CD4-positive, alpha-beta T cell treated with Interleukin-17A for 1 hour (primary cell): ENCODE data around the gene DPP4.
A peak's percentile ranks its signal among the peaks of the same experiment; 100 is the strongest.
"Not testable (repeated sequence)": the region's sequence is repeated elsewhere in the genome, so short reads cannot be mapped to it uniquely, and the experiment has no call there.

Source experiments
- DNase-seq: peaks from one replicate; pipeline ENCODE4 v3.0.0-alpha.2; 2020

Gene DPP4

DNA sequence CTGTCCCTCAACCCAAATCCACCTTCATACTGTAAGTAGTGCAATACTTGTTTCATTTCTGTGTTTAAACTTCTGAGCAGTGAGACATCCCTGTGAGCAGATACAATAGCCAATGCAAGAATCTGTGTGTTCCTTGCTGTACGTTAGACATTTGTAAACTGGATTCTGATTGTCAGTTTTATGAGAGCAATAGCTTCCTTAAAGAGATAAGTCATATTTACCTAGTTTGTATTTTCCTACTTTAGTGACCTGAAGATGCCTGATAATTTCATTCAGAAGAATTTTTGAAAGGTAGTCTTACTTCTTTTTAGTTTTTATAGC lies 90.7 kb downstream of the DPP4 start:
- no peak for DNase-seq

DNA sequence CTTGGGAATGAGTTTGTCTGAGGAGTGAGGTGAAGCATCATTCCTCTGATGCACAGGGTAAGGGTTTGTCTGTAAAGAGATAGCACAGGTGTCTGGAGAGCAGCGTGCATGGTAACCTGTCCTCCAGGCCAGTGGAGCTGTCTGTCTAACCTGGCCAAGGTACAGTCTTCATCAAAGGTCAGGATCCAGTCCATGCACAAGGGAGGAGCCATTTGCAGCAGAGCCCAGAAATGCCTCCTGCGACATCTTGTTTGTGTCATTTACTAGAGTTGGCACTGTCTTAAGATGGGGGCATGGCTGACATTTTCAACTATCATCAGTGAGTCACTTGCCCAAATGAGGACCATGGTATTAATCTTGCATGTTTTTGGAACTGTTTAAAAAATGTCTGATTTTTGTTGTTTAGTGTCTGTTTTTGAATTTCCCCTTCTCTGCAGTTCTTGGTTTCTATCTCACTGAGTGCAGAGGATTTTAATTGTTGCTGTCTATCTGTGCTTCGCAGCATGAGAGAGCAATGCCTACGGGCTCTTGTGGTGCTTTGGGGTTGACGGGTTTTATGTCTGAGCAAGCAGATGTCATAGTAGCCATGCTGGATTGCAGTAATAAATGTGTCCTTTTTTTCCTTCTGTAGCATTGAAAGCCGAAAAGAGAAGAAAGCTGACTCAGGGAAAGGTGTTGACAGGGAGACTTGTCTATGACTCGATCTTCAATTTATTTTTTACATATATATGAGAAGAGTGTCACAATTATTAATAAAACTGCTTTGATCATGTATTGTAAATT lies 91.3 kb downstream of the DPP4 start:
- no peak for DNase-seq

DNA sequence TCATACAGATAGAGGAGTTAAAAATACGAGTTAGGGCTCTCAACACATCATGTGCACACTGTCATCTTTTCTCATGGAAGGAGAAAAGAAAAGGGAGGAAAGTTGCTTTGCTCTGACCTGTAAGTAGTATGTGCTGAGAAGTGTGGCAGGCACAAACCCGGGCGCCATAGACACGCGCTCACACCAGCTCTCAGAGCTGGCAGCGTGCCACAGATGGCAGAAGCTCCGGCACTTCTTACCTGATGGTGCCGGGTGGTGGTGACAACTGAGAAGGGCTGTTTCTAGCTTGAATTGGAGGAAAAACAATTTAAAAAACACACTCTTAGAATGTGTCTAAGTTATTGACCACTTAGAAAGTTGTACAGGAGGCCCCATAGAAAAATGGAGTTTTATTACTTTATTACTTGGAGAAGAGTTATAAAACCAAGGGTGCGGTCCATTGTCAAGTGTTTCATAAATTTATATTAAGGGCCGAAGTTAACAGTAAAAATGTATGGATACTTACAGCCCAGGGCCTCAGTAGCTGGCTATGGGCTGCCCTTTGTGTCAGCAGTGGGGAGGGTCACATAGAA lies 92.2 kb downstream of the DPP4 start:
- DNase-seq: no peak

DNA sequence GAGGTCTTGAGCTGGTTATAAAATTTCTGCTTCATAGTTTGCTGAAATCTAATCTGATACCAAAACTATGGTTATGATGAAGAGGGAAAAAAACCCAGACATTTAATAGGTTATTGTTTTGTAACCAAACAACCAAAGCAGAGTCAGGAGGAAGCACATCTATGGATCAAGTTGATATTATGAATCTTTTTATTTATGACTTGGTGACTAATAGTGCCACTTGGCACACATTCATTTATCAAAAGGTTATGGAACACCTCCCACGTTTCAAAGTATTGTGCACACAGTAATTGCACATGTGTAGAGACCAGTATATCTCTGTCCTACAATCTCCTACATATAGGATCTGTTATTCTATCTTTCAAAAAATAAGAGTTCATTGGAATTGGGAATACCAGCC lies 93.0 kb downstream of the DPP4 start:
- no peak for DNase-seq

DNA sequence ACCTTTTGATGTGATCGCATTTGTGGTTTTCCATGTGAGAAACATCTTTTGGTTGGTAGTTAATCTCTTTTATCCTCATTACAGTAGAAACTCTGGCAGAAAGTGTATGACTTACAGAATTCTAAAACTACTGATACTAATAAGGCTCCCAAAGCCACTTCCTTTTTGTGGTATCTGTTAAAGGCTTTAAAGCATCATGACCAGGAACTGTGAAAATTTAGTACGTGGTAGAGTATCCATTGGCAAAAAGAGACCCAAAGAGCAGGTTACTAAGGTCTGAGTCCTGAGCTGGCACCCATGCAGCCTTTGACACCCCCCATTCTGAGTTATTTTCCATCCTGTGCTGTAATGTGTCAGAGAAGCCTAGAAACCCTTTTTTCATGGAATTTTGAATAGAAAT lies 94.5 kb downstream of the DPP4 start:
- no peak for DNase-seq

DNA sequence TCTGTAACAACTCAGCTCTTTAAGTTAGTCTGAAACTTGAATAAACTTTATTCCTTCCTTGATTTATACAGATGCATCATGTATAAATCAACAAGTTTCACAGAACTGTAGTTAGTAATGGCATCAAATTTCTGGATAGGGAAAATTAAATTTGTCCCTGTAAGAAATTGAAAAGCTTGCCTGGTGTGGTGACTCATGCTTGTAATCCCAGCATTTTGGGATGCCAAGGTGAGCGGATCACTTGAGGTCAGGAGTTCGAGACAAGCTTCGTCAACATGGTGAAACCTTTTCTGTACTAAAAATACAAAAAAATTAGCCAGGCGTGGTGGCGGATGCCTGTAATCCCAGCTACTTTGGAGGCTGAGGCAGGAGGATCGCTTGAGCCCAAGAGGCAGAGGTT lies 96.1 kb downstream of the DPP4 start:
- not testable (repeated sequence) for DNase-seq

DNA sequence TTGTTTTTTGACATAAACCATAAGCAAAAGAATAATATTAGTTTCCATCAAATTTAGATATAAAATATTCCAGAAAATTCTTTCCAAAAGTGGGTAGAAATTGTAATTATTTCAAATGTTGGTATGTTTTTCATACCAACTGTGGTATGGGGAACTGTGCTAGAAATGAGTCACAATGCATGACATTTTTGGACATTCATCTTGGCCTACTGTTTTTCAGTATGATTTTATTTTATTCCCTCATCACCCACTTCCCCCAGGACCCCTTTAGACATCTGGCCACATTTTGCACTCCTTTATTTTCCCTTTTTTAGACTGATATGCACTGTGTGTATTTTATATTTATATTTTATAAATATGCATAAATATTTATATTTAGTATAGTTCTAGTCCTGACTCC lies 97.1 kb downstream of the DPP4 start:
- DNase-seq: no peak

DNA sequence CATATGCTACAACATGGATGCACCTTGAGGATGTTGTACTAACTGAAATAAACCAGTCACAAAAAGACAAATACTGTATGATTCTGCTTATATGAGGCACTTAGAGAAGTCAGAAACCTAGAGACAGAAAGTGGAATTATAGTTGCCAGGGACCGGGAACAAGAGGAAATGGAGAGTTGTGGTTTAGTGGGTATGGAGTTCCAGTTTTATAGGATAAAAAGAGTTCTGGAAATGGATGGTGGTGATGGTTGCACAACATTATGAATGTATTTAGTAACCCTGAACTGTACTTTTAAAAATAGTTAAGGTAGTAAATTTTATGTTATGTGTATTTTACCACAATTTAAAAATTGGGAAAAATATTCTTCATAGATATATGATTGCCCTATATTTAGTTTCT lies 97.7 kb downstream of the DPP4 start:
- no peak for DNase-seq

DNA sequence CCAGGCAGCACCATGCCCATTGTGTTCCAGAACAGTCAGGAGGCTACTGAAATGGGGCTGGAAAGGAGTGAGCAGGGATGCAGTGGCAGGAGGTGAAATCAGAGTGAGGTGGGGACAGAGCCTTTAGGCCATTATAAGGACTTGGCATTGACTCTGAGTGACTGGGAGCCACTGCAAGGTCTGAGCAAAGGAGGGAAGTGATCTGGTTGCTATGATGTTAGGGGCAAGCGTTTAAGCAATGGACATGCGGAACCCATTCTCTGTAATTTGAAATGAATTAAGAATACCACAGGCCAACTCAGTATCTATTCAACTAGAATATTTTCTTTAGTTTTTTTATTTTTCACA lies 98.2 kb downstream of the DPP4 start:
- no peak for DNase-seq

DNA sequence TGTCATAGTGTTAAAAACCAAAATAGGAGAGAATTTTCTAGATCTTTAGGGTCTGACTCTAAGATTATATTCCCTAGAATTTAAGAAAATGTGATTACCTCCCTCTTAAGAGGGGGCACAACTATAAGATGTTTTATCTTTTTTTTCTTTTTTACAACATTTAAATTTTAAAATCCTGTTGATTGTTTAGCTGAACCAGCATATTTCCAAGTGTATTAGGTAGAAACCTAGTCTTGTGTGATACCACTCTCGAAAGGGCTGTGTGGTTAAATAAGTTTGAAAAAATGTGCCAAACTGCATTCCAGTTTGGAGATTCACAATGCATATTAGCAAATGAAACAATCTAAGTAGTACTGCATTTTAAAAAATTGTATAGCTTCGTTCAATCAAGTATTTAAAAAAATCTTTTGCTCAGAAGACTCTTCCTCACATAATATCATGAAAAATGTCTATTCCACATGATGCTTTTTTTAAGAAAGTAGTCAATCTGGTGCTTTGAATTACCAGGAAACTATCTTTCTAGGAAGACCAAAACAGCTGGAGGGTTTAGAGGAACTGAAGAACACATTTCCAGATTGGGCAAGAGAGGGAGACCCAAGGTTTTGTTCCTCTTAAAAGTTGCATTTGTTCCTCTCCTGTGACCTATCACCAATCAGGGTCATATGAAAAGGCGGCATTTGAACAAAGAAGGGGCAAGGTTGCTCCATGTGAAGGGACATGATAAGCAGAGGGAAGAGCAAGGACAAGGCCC lies 98.8 kb downstream of the DPP4 start:
- DNase-seq: no peak

DNA sequence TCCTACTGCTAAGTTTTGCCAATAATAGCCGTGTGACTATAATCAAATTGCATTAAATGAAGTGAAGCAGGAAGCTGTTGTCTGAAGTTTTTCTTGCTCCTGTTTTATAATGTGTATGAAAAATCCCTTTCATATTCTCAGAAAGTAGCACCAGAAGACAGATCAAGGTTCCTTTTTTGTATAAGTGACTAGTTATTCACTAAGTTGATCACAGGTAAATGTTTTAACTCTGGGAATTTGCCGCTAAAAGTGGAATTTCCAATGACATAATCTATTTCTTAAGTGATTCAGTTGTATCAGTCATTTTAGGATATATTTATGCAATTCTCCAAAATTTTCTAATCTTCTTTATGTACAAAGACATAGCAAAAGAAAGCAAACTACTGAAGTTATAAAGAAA lies 99.6 kb downstream of the DPP4 start:
- DNase-seq: no peak

DNA sequence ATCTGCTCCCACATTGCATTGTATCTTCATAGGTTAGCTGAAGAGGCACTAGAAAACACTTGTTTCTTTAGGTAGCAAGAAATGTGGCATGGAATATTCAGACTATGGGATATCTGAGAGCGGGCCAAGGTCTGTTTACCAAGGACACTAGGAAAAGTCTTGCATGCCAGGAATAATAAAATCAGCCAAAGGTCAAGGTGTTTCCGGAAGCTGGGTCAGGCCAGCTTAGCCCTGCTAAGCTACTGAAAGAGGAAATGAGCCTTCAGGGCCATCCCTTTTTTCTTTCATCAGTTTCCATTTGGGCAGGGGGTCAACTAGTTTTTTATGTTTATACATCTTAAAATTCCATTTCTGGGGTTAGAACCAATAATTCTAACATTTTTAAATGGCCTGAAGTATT lies 101.1 kb downstream of the DPP4 start:
- no peak for DNase-seq

DNA sequence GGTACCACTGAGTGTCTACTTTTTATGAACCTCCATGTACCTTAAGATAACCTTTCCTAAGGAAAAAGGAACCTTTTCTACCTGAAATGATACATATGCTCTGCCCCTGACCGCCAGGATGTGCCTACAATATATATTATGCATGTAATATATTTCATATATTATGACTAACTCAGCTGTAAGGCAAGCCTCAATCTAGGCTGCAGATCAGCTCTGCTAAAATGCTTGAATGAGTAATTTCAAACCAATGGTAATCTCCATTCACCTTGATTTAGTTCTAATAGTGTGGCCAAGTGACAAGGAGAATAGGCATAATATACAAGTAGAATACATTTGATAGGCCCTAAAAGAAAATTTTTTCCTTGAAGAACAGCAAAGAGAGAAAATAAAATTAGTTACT lies 101.8 kb downstream of the DPP4 start:
- DNase-seq: no peak

DNA sequence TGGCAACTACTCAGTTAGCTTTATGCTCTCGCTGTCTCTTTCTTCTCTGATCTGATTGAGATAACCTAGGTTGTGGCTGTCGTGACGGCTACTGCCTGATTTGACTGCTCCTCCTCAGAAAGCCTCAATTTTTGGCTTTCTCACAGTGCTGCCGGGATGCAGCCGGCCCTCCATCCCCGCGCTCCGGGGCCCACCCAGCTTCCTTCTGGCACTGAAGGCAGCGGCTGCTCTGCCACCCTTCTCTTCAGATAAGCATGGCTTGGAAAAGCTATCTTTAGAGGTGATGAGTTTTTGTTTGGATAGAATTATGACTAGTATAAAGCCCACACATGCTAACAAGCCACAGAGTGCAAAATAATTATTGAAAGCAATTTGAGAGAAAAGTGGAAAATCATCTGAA lies 102.5 kb downstream of the DPP4 start:
- no peak for DNase-seq

DNA sequence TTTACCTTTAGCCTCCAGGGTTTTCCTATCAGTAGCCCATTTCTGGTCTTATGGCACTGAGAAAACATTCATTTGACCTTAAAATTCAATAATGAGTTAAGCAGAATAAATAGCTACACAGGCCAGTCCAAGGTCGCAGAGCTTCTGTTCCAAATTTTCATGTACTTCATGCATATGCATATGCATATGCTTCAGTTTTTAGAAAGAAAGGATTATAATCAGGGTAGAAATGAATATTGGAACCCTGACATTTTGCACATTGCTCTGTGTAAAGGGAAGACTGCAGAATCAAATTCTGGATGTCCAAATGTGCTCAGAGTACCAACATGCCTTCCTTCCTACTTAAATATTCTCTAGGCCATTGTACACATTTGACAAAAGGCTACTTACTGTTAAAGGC lies 104.9 kb downstream of the DPP4 start:
- no peak for DNase-seq

DNA sequence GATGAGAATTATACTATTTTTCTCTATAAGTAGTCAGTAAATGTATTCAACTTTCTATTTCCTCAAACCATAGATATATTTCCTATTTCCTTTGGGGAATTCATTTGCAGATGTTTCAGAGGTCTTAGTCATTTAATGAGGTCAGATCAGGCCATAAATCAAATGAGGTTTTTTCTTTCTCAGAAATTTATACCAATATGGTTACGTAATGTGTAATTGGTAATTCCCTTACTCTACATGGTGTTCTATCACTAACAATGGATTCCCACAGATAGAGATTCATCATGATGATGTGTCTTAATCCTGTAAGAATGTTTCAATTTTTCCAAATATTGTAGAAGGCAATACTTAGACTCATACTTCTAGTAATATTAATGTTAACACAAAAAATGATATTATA lies 108.0 kb downstream of the DPP4 start:
- DNase-seq: no peak

DNA sequence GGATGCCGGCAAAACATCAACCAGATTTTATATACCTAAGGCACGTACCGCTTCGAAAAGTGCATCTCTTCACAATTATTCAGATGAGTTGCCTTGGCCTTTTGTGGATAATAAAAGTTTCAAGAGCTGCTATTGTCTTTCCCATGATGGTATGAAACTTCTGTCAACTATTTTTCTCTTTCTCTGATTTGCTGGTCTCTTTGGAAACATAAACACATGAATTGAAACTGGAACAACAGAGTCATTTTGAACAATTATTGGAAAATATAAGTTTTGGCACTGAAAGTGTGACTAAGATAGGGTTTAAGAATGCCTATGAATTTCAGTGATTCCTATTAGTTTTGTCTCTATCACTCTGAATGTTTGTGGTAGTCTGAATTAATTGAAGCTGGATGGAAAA lies 109.9 kb downstream of the DPP4 start:
- no peak for DNase-seq

DNA sequence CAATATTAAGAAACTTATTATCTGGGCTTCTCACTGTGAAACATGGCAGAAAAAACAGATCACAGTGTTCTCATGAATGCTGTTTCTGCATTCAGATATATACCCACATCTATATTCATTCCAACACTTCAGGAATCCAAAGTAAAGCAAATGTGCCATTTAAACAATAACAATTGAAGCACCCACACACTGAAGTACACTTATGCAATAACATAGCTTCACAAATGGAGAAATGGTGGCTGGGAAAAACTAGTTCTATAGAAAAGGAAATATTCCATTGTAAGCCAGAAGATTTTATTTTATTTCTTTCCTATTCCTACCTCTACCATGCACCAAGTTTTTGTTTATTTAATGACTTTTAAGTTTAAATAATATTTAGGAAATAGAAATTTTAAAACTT lies 111.9 kb downstream of the DPP4 start:
- no peak for DNase-seq

DNA sequence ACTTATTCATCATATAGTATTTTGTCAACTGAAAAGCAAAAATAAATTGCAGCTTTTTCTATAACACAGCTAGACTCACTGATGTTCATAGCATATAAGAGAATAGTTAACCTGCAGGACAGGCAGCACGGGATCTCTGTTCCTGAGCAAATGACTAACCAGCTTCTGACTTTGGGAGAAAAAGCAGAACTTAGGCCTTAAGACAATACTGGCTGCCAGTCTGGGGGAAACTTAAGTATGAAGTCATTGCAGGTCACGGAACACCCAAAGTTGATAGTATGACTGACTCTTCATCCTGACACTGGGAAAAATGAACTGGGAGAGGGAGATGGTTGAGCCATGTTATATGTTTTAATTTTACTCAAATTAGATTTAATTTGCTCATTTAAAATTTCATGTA lies 113.0 kb downstream of the DPP4 start:
- DNase-seq: no peak

DNA sequence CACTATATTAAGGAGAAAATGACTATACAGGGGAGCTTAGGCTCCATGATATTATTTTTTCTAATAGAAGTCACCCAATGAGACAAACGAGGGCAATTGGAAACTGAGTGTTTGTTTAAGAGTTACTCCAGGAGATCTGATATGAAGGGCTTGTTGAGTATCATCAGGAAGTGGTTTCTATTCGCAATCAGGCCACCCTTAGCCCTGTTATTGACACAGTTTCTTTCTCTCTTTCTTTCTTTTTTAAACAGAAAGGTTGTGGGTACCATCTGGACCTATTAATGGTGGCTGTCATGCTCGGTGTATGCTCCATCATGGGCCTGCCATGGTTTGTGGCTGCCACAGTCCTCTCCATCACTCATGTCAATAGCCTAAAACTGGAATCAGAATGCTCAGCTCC lies 117.3 kb downstream of the DPP4 start:
- DNase-seq: peak; percentile 53

DNA sequence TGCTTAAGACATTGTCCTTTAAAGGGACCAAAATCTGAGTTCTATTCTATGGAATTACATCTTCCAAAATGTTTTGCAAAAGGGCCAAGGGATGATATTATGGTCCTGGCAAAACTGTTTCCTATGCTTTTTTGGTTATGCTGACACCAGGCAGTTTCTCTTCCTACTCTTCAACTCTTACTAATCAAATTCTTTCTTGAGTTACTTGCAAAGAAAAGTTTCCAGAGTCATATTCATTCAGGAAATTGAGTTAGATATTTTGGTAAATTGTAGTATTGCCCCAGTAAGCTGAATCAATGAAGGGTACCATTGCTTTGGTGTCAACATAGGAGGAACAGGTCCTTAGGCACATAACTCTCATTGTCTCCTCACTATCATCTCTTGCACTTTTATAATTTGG lies 118.8 kb downstream of the DPP4 start:
- DNase-seq: no peak

DNA sequence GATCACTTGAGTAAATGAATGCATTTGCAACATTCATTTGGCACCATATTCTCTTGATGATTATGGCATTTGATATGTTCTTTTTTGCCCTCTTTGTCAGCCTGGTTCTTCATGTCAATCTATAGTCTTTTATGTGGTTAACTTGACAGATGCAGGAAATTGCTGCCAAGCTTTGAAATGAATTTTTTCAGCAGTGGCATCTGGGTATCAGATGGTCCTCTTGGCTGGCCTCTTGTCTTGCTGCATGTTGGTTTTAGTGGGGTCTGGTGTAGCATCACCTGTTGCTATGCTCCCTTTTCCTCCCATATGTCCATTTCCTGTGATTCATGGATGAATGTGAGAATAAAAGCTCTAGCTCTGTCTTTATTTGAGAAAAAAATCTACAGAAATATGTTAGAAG lies 119.9 kb downstream of the DPP4 start:
- DNase-seq: peak; percentile 68

DNA sequence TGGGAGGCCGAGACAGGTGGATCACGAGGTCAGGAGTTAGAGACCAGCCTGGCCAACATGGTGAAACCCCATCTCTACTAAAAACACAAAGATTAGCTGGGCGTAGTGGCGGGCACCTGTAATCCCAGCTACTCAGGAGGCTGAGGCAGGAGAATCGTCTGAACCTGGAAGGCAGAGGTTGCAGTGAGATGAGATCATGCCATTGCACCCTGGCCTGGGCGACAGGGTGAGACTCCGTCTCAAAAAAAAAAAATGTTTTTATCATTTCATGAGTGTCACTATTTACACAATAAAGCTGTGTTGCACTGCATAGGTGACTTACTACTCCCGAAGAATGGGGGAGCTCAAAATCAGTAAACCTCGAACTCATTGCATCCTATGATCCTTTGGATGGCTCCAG lies 120.6 kb downstream of the DPP4 start:
- DNase-seq: not testable (repeated sequence)

DNA sequence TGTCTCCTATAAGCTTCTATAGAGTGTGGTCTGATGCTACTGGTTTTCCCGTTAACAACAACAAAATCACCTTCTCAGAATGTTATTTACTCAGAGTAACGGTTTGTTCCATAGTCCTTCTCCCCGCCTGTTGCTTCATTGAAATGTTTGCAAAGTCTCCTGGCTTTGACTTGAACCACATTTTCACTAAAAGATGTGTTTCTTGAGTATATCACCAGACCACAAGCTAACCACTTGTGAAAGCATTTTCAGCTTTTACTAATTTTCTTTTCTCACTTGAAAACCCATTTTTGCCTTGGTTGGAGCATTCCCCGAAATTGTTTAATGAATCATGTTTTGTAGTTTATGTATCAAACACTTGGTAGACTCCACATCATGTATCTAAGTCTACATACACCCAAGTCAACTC lies 121.2 kb downstream of the DPP4 start:
- peak; percentile 41 for DNase-seq

DNA sequence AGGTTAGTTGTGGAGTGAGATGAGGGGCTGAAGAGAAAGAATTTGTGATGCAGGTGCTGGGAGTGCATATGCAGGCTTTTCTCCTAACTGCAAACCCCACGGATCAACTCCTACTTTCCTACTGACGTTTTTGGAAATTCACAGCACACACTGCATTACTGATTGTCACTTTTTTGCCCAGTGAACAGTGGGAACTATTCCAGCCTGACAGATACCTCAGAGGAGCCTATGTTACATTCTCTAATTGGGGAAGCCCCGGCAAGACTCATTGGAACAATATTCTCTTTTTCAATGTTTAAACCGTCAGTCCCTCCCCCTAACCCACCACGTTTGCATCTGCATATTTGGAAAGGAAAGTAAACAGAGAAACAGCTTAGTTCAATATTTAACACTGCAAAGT lies 126.2 kb downstream of the DPP4 start:
- DNase-seq: no peak
